ENCODE data around the gene FAM83E.
A peak's percentile ranks its signal among the peaks of the same experiment; 100 is the strongest.
"Not testable (repeated sequence)": the region's sequence is repeated elsewhere in the genome, so short reads cannot be mapped to it uniquely, and the experiment has no call there.

The FAM83E gene

DNA sequence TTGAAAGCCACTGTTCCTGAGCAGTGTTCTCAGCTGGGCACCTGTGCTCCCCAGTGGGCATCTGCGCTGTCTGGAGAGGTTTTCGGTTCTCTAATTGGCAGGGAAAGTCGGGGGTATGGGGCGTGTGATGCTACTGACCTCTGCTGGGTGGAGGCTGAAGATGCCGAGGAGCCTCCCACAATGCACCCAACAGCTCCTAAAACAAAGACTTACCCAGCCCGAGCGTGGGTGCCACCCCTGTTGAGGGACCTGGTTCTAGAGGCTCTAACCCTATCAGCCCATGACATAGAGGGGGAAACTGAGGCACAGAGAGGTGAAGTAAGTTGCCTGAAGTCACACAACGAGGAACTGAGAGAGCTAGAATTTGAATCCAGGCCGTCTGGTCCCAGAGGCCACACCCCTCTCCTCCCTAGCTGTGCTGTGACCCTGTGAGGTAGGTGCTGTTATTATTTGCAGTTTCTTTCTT is 6.0 kb downstream of the FAM83E start:
- DNase-seq: no peak

DNA sequence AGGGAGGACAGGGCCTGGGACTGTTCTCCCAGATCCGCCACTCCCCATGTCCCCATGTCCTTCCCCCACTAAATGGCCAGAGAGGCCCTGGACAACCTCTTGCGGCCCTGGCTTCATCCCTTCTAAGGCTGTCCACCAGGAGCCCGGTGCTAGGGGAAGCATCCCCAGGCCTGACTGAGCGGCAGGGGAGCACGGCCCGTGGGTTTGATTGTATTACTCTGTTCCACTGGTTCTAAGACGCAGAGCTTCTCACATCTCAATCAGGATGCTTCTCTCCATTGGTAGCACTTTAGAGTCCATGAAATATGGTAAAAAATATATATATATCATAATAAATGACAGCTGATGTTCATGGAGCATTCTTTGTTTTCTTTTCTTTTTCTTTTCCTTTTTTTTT is 7.5 kb downstream of the FAM83E start:
- no peak for DNase-seq

DNA sequence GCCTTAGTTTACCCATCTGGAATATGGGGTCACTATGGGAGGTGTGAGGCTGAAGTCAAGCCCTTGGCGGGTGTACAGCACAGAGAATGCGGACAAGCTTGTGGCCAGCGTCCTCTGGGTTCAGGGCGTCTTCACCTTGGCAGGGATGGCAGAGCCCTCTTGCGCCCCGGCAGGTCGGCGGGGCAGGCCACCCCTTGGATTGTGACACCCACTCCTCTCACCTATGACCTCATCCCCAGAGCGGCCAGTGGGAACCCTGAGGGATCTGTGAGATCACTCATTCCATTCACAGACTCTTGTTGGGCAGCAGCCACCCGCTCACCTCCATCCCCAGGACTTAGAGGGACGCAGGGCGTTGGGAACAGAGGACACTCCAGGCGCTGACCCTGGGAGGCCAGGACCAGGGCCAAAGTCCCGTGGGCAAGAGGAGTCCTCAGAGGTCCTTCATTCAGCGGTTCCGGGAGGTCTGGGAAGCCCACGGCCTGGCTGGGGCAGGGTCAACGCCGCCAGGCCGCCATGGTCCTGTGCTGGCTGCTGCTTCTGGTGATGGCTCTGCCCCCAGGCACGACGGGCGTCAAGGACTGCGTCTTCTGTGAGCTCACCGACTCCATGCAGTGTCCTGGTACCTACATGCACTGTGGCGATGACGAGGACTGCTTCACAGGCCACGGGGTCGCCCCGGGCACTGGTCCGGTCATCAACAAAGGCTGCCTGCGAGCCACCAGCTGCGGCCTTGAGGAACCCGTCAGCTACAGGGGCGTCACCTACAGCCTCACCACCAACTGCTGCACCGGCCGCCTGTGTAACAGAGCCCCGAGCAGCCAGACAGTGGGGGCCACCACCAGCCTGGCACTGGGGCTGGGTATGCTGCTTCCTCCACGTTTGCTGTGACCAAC is 8.2 kb downstream of the FAM83E start, which contains the start of gene SPACA4:
Gene SPACA4, plus strand, starts transcription at position 280 of the 896 bp plus-strand sequence. Its CDS starts 237 bp downstream, at position 517.
- no peak for DNase-seq

DNA sequence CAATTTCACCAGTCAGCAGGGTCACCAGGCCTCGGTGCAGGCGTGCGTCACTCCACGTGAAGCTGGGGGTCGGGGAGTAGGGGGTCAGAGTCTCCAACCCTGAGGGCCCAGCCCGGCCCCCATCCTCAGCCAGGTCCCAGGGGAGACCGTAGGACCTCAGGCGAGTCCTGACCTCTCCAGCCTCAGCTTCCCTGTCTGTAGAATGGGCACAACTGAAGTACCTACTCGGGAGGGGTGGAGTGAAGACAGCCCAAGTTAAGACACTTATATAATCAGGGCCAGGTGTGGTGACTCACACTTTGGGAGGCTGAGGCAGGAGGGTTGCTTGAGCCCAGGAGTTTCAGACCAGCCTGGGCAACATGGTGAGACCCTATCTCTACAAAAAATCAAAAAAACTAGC is 11.0 kb downstream of the FAM83E start:
- no peak for DNase-seq

DNA sequence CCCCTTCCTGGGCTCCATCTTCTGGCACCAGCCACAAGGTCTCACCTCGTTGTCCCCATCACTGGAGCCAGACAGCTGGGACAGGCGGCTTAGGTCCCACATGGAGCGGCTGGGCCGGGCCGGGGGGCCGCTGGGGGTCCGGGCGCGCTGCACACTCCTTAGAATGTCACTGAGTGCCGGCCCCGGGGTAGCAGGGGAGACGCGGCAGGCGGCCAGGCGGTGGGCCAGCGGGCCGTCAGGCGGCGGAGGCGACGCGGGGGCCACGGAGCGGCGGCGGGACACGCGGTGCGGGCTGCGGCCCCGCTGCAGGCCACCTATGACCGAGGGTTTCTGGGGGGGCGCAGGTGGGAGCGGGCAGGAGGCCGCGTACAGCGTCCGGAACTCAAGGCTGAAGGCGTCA is 11.4 kb downstream of the FAM83E start:
- no peak for DNase-seq

DNA sequence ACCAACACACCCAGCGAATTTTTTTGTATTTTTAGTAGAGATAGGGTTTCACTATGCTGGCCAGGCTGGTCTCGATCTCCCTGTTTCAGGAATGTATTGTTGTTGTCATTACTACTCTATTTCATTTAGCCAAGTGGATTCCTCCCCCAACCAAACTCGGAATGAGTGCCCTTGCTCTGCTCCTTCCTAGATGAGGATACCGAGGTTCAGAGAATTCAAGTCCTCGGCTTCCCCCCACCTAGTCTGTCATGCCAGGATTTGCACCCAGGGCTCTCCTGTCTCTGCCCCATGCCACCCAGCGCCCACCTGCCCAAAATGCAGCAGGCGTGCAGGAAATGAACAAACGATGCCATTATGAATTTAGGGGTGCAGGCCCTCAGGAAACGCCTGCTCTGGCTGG is 11.9 kb downstream of the FAM83E start:
- no peak for DNase-seq

DNA sequence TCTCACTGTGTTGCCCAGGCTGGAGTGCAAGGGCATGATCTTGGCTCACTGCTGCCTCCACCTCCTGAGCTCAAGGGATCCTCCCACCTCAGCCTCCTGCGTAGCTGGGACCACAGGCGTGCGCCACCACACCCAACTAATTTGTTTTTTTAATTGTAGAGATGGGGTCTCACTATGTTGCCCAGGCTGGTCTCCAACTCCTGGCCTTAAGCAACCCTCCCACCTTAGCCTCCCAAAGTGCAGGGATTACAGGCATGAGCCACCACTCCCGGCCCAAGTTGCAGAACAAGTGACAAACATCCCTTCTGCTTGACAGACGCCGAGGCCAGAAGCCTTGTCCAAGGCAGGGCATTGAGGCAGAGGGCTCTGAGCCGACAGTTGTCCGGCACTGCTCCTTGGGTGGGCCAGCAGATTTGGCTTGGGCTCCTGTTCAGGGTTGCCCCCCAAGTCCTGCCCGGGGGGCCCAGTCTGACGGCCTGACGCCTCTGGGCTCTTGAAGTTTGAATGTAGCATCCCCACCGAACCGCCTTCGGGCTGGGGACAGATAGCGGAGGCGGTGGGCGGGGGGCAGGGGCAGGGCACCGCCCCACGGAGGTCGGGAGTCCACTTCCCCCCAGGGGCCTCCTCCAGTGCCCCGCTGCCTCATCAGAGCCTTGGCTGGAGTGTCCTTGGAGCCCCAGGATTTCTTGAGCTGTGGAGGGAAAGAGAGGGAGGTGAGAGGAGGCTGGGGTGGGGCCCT is 14.0 kb downstream of the FAM83E start:
- no peak for DNase-seq

DNA sequence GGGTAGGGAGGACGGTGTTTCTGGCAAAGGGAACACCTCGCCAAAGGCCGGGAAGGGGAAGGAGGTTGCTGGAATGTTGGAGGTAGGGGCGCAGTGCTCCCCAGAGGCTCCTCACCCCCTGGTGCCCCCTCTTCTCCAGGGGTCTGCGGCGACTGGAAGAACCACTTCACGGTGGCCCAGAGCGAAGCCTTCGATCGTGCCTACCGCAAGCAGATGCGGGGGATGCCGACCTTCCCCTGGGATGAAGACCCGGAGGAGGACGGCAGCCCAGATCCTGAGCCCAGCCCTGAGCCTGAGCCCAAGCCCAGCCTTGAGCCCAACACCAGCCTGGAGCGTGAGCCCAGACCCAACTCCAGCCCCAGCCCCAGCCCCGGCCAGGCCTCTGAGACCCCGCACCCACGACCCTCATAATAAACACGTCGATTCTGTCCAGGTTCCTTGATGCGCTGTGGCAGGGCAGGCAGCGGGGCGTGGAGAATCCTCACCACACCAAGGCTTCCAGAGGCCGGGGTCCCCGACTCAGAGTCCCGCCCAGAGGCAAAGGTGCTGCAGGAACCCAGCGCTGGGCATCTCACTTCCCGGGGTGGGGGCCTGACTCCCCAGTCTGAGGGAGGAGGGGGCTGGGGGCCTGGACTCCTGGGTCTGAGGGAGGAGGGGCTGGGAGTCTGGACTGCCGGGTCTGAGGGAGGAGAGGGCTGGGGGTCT is 15.7 kb downstream of the FAM83E start:
- DNase-seq: no peak

DNA sequence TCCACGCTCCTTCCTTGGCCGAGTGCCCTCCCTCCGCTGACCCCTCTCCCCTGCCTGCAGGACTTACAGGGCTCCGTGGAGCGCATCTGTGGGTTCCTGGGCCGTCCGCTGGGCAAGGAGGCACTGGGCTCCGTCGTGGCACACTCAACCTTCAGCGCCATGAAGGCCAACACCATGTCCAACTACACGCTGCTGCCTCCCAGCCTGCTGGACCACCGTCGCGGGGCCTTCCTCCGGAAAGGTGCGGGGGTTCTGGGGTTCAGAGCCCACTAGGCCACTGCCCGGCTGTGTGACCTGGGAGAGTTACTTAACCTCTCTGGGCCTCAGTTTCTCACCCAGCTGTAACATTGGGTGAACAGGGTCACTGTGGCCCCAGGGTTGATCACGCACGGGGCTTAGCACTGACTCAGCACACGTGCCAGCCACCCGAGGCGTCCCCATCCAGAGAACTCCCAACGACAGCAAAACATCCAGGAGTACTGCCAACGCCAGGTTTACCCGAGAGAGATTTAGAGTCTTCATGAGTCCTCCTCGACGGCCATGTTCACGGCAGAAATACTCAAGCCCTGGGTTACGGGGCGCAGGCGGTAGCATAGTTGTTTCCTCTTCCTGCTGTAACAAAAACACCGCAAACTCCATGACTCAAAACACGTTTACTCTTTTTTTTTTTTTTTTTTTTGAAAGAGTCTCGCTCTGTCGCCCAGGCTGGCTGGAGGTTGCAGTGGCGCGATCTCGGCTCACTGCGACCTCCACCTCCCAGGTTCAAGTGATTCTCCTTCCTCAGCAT is 18.0 kb downstream of the FAM83E start:
- no peak for DNase-seq

DNA sequence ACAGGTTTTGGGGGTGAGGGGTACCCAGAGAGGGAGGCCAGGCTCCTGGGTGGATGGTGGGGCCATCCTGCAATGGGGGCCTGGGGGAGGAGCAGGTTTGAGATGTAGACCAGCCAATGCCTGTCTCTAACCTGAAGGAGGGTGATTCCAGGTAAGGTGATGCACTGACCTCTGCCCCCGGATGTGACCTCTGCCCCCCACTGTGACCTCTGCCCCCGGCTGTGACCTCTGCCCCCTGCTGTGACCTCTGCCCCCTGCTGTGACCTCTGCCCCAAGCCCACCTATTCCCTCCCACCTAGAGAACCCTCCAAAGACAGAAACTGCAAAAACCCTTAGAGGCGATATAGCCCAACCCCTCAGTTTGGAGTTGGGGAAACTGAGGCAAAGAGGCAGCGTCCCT is 18.6 kb downstream of the FAM83E start:
- no peak for DNase-seq

DNA sequence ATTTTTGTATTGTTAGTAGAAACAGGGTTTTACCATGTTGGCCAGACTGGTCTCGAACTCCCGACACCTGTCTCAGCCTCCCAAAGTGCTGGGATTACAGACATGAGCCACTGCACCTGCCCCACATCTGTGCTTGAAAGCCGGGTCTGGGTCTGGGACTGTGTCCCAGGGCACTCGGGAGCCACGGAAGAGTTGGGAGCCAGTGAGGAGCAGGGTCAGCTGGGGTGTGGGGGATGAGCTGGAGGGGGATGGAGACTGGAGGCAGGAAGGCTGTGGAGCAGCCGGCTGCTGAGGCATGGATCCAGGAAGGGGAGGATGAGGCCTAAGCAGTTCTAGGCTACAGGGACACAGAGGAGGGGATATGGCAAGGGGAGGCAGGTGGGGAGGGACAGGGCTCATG is 19.0 kb downstream of the FAM83E start:
- no peak for DNase-seq

DNA sequence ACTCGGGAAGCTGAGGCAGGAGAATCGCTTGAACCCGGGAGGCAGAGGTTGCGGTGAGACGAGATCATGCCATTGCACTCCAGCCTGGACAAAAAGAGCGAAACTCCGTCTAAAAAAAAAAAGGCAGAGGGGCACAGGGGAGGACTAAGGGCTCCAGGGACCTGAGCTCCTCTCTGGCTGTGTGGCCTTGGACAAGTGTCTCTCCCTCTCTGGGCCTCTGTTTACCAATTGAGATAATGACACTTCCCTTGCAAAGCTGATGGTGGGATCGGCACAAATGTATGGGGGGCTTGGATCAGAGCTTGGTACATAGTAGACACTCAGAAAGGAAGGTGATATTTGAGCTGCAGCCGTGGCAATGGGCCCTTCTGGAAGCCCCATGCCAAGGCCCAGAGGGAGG is 19.7 kb downstream of the FAM83E start:
- no peak for DNase-seq

DNA sequence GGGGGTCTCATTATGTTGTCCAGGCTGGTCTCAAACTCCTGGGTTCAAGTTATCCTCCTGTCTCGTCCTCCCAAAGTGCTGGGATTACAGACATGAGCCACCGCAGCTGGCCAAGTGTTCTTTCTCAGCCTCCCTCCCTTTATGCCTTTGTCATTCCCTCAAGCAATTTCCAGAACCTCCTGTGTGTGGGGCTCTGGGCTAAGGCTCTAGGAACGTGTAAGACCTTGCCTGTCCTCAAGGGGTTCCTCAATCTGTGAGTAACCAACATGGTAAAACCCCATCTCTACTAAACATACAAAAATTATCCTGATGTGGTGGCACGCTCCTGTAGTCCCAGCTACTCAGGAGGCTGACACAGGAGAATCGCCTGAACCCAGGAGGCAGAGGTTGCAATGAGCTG is 23.9 kb downstream of the FAM83E start:
- DNase-seq: no peak

DNA sequence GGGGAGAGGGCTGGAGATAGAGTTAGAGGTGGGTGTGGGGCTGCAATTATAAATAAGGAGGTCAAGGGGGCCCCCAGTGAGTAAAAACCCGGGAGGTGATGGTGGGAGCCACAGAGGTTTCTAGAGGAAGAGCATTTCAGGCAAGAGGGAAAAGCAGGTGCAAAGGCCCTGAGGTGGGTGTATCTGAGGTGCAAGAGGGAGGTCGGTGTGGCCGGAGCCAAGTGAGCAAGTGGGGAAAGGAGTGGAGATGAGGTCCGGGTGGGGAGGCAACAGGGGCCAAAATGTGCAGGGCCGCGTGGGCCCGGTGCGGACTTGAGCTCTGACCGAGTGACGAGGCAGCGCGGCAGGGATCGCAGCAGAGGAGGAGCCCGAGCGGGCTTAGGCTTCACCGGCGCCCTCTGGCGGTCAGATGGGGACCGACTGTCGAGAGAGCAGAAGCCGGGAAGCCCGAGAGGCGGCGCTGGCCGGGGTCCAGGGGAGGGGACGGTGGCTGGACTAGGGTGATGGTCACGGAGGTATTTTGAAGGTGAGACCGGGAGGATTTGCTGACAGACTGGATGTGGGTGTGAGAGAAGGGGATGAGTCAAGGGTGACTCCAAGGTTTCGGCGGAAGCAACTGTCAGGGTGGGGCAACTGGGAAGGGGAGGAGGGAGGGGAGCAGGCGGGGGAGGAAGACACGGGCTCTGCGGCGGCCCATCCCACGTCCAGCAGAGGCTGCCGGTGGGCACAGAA is 26.0 kb downstream of the FAM83E start:
- peak; percentile 89 for DNase-seq

DNA sequence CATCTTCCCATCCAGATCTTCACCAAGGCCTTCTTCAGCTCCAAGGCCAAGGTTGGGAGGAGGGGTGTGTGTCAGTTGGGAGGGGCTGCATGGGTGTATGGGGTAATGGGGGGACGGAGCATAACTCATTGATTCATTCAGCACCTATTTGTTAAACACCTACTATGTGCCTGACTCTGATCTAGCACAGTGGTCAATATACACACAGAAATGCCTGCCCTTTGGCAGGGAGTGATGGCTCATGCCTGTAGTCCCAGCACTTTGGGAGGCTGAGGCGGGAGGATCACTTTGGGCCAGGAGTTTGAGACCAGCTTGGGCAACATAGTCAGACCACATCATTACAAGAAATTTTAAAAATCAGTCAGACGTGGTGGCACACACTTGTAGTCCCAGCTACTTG is 27.5 kb downstream of the FAM83E start:
- no peak for DNase-seq

DNA sequence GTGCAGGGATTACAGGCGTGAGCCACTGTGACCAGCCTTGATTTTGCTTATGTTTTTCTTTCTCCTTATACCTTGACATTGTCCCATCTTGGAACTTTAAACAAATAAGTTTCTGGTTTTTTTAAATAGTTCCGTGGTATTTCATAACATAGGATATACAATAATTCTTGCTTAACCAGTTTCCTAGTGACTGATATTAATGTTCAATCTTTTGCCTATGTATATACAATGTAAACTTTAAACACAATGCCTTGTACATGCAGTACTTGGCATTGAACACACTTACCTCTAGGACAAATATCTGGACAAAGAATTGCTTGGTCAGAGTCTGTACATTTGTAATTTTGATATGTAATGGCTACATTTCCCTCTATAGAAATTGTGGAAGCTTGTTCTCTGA is 32.7 kb downstream of the FAM83E start:
- DNase-seq: no peak

DNA sequence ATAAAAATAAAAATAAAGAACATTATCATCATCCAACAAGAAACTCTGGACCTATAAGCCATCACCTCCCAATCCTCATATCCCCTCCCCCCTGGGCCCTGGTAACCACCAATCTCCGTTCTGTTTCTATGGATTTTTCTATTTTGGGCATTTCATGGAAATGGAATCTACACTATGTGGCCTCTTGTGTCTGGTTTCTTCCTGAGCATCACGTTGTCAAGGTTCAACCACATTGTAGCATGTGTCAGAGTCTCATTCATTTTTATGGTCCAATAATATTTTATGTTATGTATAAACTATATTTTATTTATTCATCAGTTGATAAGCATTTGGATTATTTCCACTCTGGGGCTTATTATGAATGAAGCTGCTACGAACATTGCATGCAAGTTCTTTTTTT is 36.0 kb downstream of the FAM83E start:
- DNase-seq: no peak

DNA sequence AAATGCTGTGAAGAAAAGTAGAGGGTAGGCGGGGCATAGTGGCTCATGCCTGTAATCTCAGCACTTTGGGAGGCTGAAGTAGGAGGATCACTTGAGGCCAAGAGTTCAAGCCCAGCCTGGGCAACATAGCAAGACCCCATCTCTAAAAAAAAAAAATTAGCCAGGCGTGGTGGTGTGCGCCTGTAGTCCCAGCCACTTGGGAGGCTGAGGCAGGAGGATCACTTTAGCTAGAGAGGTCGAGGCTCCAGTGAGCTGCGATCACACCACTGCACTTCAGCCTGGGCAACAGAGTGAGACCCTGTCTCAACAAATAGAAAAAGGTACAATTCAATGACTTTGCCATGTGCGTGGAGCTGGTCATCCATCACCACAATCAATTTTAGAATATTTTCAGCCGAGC is 37.0 kb downstream of the FAM83E start:
- DNase-seq: not testable (repeated sequence)

DNA sequence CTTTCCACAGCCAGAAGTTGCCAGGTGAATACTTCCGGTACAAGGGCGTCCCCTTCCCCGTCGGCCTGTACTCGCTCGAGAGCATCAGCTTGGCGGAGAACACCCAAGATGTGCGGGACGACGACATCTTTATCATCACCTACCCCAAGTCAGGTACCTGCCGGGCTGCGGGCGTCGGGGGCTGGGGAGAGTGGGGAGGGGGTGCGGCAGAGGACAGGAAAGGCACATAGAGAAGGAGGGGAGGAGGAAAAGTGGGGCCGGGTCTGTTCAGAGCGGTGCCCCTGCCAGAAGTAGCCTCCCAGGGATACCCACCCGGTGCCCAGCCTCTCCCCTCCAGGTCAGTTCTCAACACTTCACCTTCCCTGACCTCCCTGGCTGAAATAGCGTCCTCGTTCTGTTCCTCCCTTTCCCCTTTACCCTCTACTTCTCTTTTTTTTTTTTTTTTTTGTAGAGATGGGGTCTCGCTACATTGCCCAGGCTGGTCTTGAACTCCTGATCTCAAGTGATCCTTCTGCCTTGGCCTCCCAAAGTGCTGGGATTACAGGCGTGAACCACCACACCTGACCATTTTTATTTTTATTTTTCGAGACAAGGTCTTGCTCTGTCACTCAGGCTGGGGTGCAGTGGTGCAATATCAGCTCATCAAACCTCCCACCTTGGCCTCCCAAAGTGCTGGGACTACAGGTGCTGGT is 38.8 kb downstream of the FAM83E start:
- no peak for DNase-seq

DNA sequence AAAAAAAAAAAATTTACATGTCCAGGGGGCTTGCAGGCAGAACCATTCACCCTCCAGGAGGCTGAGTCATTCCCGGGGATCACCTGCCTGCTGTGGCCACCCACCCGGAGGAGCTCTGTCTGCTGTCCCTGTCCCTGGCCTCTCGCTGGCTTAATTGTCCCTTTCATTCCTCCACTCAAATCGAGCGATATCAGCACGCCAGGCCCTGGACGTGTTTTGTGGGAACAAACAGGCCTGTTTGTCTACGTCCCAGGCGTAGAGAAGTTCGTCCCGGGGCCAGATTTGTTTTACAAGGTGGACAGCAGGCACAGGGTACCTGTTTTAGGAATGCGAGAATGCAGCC is 41.7 kb downstream of the FAM83E start:
- DNase-seq: no peak

All from right hindlimb (tissue), 1 donor.